Keratinocyte (primary cell): Measurements from ENCODE around the gene PTPRN2.

Experiments used
- CTCF ChIP-seq, 3 experiments: IDR thresholded peaks in 1 of 3; conservative IDR thresholded peaks in 1 of 3; optimal IDR thresholded peaks in 1 of 3; 2 replicates in 2 of 3; 3 replicates in 1 of 3; pipeline versions ENCODE3 to v1.5.1; 2011; ENCODE audit warnings: low read length in 3 of 3, mild to moderate bottlenecking in 3 of 3, moderate library complexity in 2 of 3, control low read depth in 1 of 3, inconsistent platforms in 1 of 3; ENCODE audit not compliant: insufficient read depth in 2 of 3; ENCODE audit errors: extremely low read depth in 1 of 3
- EZH2 ChIP-seq: IDR thresholded peaks from one replicate; pipeline ENCODE4 v1.6.1; 2012; ENCODE audit warnings: inconsistent platforms, mild to moderate bottlenecking, low read length, moderate library complexity

DNA sequence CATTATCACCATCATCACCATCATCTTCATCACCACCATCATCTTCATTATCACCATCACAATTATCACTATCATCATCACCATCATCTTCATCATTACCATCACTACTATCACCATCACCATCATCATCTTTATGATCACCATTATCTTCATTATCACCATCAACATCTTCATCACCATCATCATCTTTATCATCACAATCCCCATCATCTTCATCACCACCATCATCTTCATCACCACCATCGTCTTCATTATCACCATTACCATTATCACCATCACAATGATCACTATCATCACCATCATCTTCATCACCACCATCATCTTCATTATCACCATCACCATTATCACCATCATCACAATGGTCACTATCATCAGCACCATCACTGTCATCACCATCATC lies 621.1 kb downstream of the PTPRN2 start:
- no peak for TF ChIP-seq CTCF (optimal IDR thresholded peaks at IDR 0.05 in 1 of 3, IDR thresholded peaks at IDR 0.05 in 1 of 3, conservative IDR thresholded peaks at IDR 0.05 in 1 of 3; ENCODE audit: extremely low read depth in 1 of 3, insufficient read depth in 2 of 3, low read length in 3 of 3)
- no peak for TF ChIP-seq EZH2
